HG02759 (cell line): ENCODE data around the gene LGALS8.

ENCODE experiments used
- ATAC-seq: cut with Tn5 transposase; IDR thresholded peaks from one replicate; pipeline ENCODE4 v1.9.1; 2021; ENCODE audit warnings: mild to moderate bottlenecking, moderate library complexity; ENCODE audit not compliant: unreplicated experiment

The LGALS8 gene

DNA sequence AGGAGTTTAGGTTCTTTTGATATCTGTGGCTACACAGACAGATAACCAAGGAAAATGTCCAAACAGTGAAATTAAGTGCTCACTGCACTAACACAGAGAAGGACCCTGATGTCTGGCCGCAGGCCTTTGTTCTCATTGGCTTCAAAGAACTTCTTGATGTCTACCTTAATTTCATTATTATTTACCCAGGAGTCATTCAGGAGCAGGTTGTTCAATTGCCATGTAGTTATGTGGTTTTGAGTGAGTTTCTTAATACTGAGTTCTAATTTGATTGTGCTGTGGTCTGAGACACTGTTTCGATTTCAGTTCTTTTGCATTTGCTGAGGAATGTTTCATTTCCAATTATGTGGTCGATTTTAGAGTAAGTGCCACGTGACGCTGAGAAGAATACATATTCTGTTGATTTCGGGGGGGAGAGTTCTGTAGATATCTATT lies 15.2 kb upstream of the LGALS8 start:
- ATAC-seq: peak; percentile 47

DNA sequence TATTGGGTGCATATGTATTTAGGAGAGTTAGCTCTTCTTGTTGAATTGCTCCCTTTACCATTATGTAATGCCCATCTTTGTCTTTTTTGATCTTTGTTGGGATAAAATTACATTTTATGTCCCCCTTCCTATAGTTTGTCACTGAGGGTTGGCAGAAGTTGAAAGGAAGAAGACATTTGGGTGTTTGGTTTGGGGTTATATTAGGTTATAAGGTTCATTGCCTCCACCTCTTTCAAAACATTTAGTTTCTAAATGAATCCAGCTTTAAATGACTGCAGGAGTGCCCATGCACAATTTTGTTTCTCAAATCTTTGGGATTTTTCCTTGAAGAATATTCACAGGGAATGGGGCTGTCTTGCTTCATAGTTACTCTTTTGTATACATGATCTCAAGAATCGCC lies 14.6 kb upstream of the LGALS8 start:
- peak; percentile 51 for ATAC-seq

DNA sequence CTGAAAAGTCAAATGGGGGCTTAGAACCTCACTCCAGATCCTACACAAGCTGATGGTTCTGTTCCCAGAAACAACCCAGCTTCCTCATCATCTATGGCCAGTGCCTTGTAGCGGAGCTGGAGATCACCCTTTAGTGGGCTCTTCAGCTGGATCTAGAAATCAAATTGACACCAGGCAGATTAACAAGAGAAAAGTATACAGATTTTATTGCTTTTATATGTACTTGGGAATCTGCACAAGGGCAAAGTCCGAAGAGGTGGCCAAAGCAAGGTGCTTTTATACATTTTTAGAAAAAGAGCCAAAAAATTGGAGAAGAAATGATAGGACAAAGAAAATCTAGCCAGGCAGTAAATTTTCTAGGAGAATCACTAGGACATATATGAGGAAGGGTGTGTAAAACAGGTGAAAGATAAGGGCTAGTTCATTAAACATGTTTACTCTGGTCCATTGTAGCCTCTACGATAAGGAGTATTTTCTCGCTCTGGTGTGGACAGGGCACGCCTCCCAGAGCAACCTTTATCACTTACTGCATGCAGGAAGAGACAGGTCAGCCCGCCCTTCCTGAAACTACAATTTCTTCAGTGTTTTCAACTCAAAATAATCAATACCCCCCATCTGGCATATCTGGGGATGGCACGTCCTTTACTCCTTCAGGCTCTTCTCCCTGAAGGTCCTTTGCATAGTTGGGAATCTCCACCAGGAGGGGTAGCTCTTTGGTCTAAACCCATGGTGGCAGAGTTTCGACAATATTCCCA lies 14.0 kb upstream of the LGALS8 start:
- no peak for ATAC-seq

DNA sequence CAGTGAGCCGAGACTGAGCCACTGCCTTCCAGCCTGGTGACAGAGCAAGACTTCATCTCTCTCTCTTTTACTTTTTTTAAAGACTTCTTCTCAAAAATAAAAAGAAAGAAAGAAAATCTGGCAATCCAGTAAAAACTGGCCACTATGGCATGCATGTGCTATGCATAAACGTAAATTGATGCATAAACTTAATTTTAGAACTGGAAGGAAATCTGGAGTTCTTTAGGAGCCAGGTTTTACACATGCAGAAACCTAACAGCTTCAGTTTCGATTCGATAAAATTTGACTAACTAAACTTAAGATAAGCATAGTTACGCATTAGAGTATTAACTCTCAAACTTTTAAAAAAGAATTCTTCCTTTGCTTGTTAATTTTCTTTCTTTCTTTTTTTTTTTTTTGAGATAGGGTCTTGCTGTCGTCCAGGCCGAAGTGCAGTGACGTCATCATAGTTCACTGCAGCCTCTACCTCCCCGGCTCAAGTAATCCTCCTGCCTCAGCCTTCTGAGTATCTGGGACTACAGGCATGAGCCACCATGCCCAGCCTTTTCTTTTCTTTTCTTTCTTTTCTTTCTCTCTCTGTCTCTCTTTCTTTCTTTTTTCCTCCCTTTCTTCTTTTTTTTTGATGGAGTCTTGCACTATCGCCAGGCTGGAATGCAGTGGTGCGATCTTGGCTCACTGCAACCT lies 11.9 kb upstream of the LGALS8 start:
- no peak for ATAC-seq

DNA sequence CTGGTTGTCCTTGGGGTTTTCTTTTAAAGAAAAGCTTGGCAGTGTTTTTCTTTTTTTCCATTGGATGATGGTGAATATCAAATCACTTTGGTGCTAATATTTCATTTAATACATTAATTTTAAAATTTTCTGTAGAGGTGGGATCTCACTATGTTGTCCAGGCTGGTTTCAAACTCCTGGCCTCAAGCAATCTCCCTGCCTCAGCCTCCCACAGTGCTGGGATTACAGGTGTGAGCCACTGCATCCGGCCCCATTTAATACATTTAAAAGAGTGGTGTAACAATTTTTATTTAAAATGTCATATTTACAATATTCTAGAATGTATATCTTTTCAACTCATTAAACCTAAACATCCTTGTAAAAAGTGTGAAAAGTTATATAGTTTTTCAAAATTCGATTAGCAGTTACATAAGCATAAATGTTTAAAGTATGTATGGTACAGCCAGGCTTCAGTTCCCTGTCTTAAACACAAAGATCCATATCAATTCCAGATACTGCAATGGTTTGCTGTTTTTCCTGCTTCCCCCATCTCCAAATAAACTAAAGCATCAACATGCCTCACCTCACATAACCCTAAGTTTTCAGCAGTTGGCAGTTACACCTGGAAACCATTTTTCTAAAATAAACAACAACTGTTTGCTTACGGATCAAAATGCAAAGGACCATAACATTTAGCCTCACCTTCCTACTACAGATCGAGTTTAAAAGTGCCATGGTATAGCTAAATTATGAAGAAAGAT lies 8.9 kb upstream of the LGALS8 start:
- ATAC-seq: no peak

DNA sequence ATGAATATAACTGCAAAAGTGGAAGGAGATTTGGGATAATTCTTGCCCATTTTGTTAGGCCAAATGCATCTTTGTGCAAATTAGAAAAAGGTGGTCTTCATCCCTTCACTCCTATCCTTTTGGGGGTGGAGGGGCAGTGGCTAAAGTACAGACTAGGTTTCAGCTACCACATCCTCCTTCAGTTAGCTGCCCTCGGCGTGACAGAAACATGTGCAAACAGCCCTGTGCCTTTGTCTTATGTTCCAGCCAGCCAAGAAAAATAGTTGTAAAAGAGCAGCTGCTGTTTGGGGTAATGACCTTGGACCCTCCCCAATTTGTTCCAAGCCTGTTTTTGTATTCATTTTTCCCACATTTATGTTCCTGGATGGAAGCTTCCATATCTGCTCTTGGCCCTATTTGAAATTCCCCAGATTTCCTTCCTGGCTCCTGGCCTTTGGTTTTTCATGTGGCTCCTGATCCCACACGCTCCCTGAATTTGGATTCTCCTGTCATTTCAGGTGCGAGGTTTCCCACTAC lies 8.3 kb upstream of the LGALS8 start:
- ATAC-seq: no peak

DNA sequence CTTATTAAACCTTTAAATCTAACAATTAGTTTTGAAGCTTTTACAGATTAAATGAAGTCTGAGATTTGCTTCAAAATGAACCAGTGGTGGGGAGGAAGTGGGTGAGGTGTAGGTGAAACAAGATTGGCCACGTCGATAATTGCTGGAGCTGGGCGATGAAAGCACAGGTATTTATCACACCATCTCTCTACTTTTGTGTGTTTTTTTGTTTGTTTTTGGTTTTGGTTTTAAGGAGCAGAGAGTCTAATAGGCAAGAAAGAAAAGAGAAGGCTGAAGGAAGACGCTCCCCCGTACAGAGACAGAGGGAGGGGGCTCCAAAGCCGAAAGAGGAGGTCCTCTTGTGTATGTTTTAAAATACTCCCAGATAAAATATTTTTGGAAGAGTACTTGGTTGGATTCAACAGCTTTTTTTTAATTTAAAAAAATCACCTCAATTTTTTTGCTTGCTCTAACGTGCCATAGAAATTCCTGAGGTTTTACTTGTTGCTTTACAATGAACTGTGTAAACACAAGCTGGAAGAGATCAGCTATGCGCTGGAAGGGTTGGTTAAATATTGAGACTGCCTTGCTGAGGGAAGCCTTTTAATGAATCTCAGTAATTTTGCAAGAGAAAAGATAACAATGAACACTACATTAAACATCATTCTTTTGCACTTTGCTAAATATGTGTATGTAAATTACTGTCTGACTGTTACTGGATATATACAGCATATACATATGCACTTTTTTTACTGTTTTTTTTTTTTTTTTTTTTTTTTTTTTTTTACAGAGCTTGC lies 6.7 kb upstream of the LGALS8 start:
- no peak for ATAC-seq

DNA sequence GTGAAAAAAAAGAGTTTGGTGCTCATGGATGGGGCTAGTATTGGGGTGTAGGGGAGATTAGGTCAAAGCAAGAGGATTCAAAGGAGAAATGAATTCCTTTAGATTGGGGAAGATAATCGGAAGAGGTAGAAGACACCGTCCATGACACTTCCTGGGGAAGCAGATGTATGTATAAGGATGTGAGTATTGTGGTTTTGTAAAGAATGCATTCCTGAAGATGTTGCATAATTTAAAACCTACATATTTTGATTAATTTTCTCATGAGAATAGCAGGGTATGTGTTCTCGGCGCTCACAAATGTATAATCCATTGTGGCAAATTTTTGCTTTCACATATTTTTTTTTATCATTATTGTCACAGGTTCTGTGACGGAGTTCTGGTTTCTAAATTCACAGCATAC lies 5.5 kb upstream of the LGALS8 start:
- ATAC-seq: no peak

DNA sequence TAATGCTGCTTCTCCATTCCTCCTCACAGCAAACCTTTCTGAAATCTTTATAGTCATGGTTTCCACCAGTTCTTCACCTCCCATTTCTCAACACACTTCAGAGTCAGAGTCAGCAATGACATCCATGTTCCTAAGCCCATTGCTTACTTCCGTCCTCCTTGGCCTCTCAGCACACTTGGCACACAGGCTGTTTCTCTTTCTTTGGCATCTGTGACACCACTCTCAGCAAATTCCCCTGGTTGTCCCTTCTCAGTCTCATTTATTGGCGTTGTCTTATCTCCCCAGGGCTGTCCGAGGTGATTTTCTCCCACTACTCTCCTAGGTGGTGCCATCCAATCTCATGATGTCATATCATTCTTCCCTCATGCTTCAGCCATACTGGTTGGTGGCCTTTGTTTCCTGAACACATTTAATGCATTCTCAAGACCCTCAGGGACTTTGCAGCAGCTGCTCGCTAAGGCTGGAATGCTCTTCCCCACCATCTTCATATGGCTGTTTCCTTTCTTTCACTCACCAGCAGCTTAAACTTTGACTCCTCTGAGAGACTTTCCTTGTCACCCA lies 3.3 kb upstream of the LGALS8 start:
- ATAC-seq: no peak

DNA sequence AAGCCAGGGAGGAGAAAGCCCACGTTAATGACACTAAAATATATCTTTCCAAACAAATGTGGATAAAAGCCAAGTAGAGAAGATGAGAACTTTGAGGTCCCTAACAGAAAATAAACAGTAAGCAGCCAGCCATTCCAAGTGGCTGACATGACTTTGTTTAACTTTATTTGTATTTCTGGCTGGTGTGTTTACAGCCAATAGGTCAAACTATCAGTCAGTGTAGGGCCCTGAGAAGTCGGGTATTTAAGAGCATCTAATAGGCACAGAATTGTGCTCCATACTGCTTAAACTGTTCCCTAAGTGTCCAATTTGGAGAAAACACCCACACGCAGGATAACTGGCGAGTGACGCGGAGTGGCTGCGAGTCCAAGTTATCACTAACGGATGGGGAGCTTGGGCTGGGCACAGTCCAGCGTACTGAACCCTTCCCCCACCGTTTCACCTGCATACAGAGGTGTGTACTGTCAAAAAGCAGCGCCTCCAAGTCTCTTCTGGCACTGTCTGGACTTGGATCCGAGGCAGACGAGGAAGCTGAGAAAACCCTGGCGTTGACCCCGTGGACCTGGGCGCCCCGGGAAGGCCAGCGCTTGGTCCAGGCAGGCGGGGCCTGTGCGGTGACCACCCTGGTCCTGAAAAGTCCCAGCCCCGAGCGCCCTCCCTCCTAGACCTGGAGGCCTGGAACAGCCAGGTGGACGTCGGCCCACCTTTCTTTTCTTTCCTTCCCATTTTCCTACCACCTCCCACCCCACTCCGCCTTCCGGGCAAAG lies 662 bp upstream of the LGALS8 start:
- no peak for ATAC-seq

DNA sequence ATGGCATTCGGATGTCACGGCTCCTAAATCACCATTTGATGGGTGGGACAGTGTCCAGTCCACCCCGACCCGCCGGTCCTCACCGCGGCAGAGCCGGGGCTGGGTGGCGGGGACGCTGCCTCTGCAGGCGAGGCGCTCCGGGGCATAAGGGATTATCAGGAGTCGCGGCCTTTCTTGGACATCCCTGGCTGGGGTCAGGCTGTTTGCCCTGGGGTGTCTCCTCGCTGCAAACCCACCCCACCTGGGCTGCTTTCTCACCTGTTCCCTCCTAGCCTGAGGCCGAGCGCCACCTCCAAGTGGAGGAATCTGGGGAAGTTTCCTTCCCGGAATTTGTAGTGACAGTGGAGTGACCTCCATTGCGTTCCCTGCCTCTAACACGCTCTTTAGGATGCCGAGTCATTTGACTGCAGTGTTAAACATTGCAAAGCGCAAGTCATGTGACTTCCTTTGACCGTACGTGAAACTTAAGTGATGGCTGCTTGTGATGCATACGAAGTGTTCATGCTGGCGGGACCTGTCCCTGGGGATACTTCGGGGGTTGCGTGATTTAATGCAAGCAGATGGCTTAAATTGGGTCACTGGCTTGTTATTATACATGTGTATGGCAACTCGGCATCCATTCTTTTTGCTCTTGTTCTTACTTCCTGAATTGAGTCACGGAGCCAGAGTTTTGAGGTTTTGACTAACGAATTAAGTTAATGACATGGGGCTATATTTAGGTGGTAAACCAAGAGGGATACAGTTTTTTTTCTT lies 536 bp downstream of the LGALS8 start:
- peak; percentile 91 for ATAC-seq

DNA sequence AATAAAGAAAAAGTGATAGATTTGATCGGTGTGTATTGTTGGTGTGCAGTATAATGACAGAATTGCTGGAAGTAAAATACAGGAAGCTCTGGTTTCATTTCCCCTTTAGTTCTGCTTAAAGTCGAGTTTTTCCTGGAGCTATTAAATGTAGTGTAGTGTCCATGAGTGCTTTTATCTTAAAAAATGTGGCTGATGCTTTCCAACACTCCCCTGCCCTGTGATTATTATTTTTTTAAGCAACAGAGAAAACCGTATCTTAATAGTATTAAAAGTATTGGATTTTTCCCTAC lies 1.1 kb downstream of the LGALS8 start:
- ATAC-seq: peak; percentile 4

DNA sequence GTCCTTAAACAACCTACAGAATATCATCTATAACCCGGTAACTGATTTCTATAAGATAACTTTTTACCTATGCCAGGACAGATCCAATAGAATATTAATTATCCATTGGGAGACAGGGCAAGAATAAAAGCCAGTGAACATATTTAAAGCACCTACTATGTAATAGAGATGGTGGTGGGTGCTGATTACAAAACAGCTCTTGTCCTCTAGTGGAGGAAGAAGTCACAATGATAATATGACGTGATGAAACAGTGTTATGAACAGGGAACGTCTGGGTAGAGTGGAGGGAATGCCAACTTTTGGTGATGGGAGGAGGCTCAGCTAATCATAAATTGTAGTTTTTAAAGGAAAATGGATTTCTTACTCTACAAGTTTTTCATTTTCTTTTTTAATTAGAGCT lies 2.3 kb downstream of the LGALS8 start:
- no peak for ATAC-seq

DNA sequence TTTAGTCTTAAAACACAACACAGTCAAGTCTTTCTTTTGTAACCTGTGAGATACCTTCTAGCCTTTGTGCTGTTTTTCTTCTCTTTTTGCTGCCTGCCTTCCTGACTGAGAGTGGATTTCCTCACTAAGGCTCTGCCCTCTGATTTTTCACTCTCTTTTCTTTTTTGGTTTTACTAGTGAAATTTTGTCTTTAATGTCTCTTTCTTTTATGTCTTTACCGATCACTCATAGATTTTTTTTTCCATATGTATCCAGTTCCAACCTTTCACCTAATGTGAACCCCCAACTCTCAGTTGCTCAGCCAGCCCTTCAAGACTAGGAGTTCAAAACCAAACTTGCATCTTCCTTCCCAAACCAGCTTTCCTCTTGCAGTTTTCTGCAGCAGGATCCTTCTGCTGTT lies 6.5 kb downstream of the LGALS8 start:
- ATAC-seq: no peak

DNA sequence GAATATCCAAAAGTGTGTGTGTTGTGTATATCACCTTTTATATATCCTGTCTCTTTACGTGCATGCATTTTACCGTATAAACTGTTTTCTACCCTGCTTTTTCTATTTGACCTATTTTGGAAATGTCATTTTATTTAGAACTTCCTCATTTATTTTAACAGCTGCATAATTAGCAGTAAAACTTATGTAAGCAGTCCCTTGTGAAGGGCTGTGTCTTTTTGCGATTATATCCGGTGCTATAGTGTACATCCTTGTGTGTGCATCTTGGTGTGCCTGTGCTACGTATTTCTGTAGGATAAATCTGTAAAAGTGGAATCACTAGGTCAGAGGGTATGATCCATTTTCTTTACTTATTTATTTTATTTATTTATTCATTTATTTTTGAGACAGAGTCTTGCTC lies 7.2 kb downstream of the LGALS8 start:
- ATAC-seq: no peak

DNA sequence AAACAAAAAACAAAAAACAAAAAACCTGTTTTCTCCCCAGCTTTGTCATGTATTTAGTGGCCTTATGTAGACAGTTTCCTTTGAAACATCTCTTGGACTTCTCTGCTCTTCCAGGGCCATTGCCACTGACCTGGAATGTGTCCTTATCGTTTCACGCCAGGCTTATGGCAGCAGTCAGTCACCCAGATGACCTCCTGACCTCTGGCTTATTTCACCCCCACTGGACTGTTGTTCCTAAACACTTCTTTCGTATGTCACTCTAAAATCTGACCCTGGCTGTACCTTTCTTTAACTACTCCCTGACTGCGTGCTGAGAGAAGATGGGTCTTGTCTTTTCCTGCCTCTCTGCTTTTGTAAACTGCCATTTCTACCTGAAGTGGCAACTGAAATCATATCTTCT lies 9.1 kb downstream of the LGALS8 start:
- no peak for ATAC-seq

DNA sequence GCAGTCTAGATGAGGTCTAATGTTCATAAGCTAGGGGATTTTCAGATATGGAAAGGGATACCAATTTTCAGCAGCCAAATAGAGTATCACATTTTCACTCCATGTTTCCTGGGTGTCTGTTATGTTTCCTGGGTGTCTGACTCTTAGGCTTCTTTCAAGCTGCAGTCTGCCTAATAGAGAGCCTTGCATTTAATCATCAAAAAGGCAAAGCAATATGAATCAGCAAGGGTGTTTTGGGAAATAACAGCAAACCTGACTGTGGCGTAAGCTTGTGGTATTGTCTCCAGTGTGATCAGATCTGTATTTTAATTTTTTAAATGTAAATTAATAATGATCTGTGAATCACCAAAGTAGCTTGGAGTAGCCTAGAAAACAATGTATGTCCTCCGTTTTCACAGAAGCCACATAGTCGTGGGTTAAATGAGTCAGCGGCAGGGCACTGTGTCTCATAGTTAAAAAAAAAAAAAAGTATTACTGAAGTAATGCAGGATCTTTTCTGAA lies 10.4 kb downstream of the LGALS8 start:
- ATAC-seq: no peak

DNA sequence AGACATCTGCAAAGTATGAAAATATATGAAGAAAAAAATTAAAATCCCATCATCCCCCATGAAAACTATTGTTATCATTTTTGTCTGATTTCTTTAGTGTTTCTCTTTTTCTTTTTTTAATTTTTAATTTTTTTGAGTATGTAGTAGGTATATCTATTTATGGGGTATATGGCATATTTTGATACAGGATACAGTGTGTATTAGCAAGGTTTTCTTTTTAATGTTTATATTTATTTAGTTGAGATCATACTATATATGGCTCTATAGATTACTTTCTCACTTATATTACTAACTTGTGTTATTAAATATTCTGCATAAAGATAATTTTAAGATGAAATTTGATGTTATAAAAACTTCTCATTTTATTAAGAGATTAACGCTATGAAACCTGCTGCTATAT lies 11.4 kb downstream of the LGALS8 start:
- no peak for ATAC-seq

DNA sequence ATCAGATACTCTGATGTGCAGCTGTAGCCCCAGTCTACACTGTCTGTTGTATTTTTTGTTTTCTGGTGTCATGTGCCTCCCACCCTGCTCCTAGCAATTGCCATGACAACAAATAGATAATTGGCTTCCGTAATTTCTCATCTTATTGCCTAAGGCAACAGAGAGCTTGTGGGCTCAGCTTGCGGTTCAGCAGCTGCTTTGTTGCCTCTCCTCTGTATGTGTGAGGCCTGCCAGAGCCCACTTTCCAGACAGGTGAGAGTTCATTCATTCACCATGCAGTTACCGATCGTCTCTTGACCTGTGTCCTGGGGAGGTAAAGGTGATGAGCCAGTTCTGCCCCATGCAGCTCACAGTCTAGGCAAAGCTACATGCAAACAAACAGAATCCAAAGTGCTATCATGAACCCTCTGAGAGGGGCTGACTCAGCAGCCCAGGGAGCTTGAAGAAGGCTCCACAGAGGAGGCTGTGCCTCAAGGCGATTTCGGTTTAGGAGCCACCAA lies 11.9 kb downstream of the LGALS8 start:
- no peak for ATAC-seq
